ENCODE results near the gene LRP5. TPM values are rescaled to one million over a fixed set of nuclear protein-coding genes. Genes with fewer than 3 reads are reported as not detected.

The LRP5 gene
- total RNA-seq, 1 experiment from 2014 or later, result 32.8 TPM

DNA sequence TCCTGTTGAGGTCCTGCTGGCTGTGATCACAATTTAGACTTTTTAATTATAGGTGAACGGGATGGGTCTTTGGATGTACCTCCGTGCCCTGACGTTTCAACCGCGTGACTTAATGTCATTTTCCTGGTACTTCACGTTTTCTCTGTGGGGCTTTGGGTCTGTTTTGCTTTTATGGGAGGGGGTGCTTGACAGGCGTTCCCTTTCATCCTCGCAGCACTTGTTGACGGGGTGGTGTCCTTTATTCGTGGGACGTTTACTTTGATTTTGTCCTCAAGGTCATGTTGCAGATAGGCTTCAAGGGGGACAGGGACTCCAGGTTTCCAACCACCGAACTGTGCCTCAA is 149.2 kb downstream of the LRP5 start:
- H3K9me3 Mint-ChIP-seq (ENCODE audit: unreplicated experiment), result no peaks in the 10 kb centered on the region
- H3K36me3 Mint-ChIP-seq (ENCODE audit: insufficient read depth, unreplicated experiment), result peaks cover 23% of the 10 kb centered on the region
- peak overlapping the region; percentile 81 for H3K27ac Mint-ChIP-seq (ENCODE audit: low read depth, unreplicated experiment)
- H3K4me1 Mint-ChIP-seq (ENCODE audit: insufficient read depth, unreplicated experiment), result peaks cover 20% of the 10 kb centered on the region
- ChIA-PET POLR2A (interaction anchor here (0.6 to 1.3 kb wide), 5 partner anchors 16 to 147 kb away, joined by 3 to 8 read pairs (median 3); no protein-coding TSS in a partner anchor), CTCF (no interaction called here)
- BruUV-seq (replicated peaks), result no TSS peak
- H3K27me3 Mint-ChIP-seq (ENCODE audit: insufficient read depth, unreplicated experiment), result no peaks in the 10 kb centered on the region
- peak overlapping the region; percentile 65 for H3K4me3 Mint-ChIP-seq (ENCODE audit: unreplicated experiment)
- no peak for DNase-seq (ENCODE audit: unreplicated experiment)
- TF ChIP-seq, protein P1, sequence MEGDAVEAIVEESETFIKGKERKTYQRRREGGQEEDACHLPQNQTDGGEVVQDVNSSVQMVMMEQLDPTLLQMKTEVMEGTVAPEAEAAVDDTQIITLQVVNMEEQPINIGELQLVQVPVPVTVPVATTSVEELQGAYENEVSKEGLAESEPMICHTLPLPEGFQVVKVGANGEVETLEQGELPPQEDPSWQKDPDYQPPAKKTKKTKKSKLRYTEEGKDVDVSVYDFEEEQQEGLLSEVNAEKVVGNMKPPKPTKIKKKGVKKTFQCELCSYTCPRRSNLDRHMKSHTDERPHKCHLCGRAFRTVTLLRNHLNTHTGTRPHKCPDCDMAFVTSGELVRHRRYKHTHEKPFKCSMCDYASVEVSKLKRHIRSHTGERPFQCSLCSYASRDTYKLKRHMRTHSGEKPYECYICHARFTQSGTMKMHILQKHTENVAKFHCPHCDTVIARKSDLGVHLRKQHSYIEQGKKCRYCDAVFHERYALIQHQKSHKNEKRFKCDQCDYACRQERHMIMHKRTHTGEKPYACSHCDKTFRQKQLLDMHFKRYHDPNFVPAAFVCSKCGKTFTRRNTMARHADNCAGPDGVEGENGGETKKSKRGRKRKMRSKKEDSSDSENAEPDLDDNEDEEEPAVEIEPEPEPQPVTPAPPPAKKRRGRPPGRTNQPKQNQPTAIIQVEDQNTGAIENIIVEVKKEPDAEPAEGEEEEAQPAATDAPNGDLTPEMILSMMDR (IDR thresholded peaks at IDR 0.05; ENCODE audit: unreplicated experiment), result no peak
- intact Hi-C loops (cut with micrococcal nuclease), result loop anchor here (5.0 kb wide), 1 partner anchor 121 kb away; no protein-coding TSS in a partner anchor

DNA sequence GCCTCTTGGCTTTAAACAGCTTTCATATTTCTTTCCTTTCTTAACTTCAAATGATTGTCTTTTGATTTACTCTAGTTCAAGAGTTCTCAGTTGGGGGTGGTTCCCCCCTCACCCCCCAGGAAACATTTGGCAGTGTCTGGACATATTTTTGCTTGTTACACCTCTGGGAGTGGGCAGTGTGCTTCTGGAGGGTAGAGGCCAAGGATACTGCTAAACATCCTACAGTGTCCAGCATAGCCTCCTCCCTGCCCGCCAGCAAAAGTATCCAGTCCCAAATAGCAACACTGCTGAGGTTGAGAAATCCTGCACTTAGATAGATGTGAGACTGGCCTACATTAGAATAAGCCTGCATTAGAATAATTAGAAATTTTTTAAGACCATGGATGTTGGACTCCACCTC is 151.3 kb downstream of the LRP5 start:
- H3K4me3 Mint-ChIP-seq (ENCODE audit: unreplicated experiment), result peak overlapping the region; percentile 65
- BruUV-seq (replicated peaks), result no TSS peak
- H3K9me3 Mint-ChIP-seq (ENCODE audit: unreplicated experiment), result no peaks in the 10 kb centered on the region
- ChIA-PET CTCF (interaction anchor here (0.5 to 0.6 kb wide), 2 partner anchors 17 to 981 kb away, joined by 3 to 4 read pairs; no protein-coding TSS in a partner anchor), POLR2A (interaction anchor here (1.0 to 1.4 kb wide), 2 partner anchors 11 to 15 kb away, joined by 3 read pairs; no protein-coding TSS in a partner anchor)
- intact Hi-C loops (cut with micrococcal nuclease), result loop anchor here (5.0 kb wide), 1 partner anchor 119 kb away; no protein-coding TSS in a partner anchor
- H3K36me3 Mint-ChIP-seq (ENCODE audit: insufficient read depth, unreplicated experiment), result peaks cover 33% of the 10 kb centered on the region
- no peaks in the 10 kb centered on the region for H3K27me3 Mint-ChIP-seq (ENCODE audit: insufficient read depth, unreplicated experiment)
- TF ChIP-seq, protein P1 (IDR thresholded peaks at IDR 0.05; ENCODE audit: unreplicated experiment), result no peak
- DNase-seq (ENCODE audit: unreplicated experiment), result no peak
- H3K4me1 Mint-ChIP-seq (ENCODE audit: insufficient read depth, unreplicated experiment), result peaks cover 33% of the 10 kb centered on the region
- no peak overlapping the region for H3K27ac Mint-ChIP-seq (ENCODE audit: low read depth, unreplicated experiment)

GRCh38 chr11:68467201-68467834 is 154.9 kb downstream of the LRP5 start:
- Mint-ChIP-seq H3K4me1 (ENCODE audit: insufficient read depth, unreplicated experiment) (peaks cover 68% of the 10 kb centered on the region), H3K4me3 (ENCODE audit: unreplicated experiment) (no peak overlapping the region), H3K27me3 (ENCODE audit: insufficient read depth, unreplicated experiment) (no peaks in the 10 kb centered on the region), H3K9me3 (ENCODE audit: unreplicated experiment) (no peaks in the 10 kb centered on the region), H3K27ac (ENCODE audit: low read depth, unreplicated experiment) (no peak overlapping the region), H3K36me3 (ENCODE audit: insufficient read depth, unreplicated experiment) (peaks cover 28% of the 10 kb centered on the region)
- no TSS peak for BruUV-seq (replicated peaks)
- POLR2A ChIA-PET, result interaction anchor here (1.4 kb wide), 1 partner anchor 13 kb away, joined by 3 read pairs; no protein-coding TSS in a partner anchor
- no peak for DNase-seq (ENCODE audit: unreplicated experiment)
- TF ChIP-seq, protein P1 (IDR thresholded peaks at IDR 0.05; ENCODE audit: unreplicated experiment), result no peak
- intact Hi-C loops (cut with micrococcal nuclease), result no loop called here
- CTCF ChIA-PET, result interaction anchor here (0.6 to 0.7 kb wide), 2 partner anchors 168 to 1473 kb away, joined by 3 to 4 read pairs; no protein-coding TSS in a partner anchor

- H3K36me3 Mint-ChIP-seq (ENCODE audit: insufficient read depth, unreplicated experiment), result peaks cover 28% of the 10 kb centered on the region
- no peak overlapping the region for H3K27ac Mint-ChIP-seq (ENCODE audit: low read depth, unreplicated experiment)
- ChIA-PET CTCF (interaction anchor here (0.7 kb wide), 1 partner anchor 169 kb away, joined by 3 read pairs; no protein-coding TSS in a partner anchor), POLR2A (interaction anchor here (0.9 to 1.4 kb wide), 3 partner anchors 8 to 12 kb away, joined by 3 to 5 read pairs (median 3); partner anchors contain the start of gene PPP6R3)
- no peak for DNase-seq (ENCODE audit: unreplicated experiment)
- no peaks in the 10 kb centered on the region for H3K27me3 Mint-ChIP-seq (ENCODE audit: insufficient read depth, unreplicated experiment)
- BruUV-seq (replicated peaks), result no TSS peak
- H3K4me1 Mint-ChIP-seq (ENCODE audit: insufficient read depth, unreplicated experiment), result peaks cover 63% of the 10 kb centered on the region
- no peak overlapping the region for H3K4me3 Mint-ChIP-seq (ENCODE audit: unreplicated experiment)
- no peaks in the 10 kb centered on the region for H3K9me3 Mint-ChIP-seq (ENCODE audit: unreplicated experiment)
- intact Hi-C loops (cut with micrococcal nuclease), result no loop called here
- TF ChIP-seq, protein P1 (IDR thresholded peaks at IDR 0.05; ENCODE audit: unreplicated experiment), result no peak
Measured at GRCh38 chr11:68468217-68468828, 155.9 kb downstream of the LRP5 start.

Measured in MCF 10A (cell line).